A549 (cell line): Measurements from ENCODE around the gene TMCC2. TPM values are rescaled to one million over a fixed set of nuclear protein-coding genes. Genes with fewer than 3 reads are reported as not detected.

Experiments used
- ATAC-seq, 2 experiments: fragments of 200-7000 bp in 1 of 2; fragments of >200 bp in 1 of 2; cut with Nextera tagmentation in 1 of 2; cut with Tn5 transposase in 1 of 2; 3 replicates each; pipeline versions ENCODE4 v1.8.0 to v1.9.1; 2018 to 2020; ENCODE audit warnings: mild to moderate bottlenecking in 1 of 2, moderate library complexity in 1 of 2
- CTCF ChIA-PET: fragments of 300-600 bp; sonication (Branson Sonifier 250); formaldehyde crosslinking; extraction: SDS; loops from one replicate; lab custom pipeline; 2021; ENCODE audit warnings: antibody characterized with exemption, inconsistent platforms; lab: Yijun Ruan, JAX
- POLR2A ChIA-PET: fragments of 350-600 bp; formaldehyde crosslinking; extraction: SDS; loops from one replicate; lab custom pipeline; 2021; ENCODE audit warnings: antibody characterized with exemption, inconsistent platforms; lab: Yijun Ruan, JAX
- DNase-seq, 2 experiments: peaks; one replicate each; pipeline versions ENCODE4 v3.0.0 to v3.0.0-alpha.2; 2011 to 2016; ENCODE audit warnings: low read depth in 1 of 2, low spot score in 1 of 2
- FAIRE-seq: peaks from 2 replicates; lab custom pipeline; 2011; peaks lifted over from hg19 to GRCh38; lab: Jason Lieb, UNC
- H3K27ac ChIP-seq, 2 experiments: fragments of >200 bp; sonication (Bioruptor Twin); formaldehyde crosslinking; 3 replicates each; pipeline ENCODE4 v1.5.1; 2016 to 2017
- H3K4me1 ChIP-seq: fragments of >200 bp; sonication (Bioruptor Twin); formaldehyde crosslinking; 3 replicates; pipeline ENCODE4 v1.6.1; 2016
- H3K4me2 ChIP-seq: fragments of >200 bp; sonication (Bioruptor Twin); formaldehyde crosslinking; 3 replicates; pipeline ENCODE4 v1.6.1; 2016
- H3K4me3 ChIP-seq: fragments of >200 bp; sonication (Bioruptor Twin); formaldehyde crosslinking; 3 replicates; pipeline ENCODE4 v1.5.1; 2016
- H3K9me3 ChIP-seq: fragments of >200 bp; sonication (Bioruptor Twin); formaldehyde crosslinking; 3 replicates; pipeline ENCODE4 v1.6.1; 2016
- ATOH8 ChIP-seq: fragments of 250-450 bp; sonication (Bioruptor Pico); IDR thresholded peaks from 2 replicates; pipeline ENCODE4 v1.5.0; 2020; ENCODE audit warnings: low read depth, mild to moderate bottlenecking, moderate library complexity
- CEBPB ChIP-seq, 2 experiments: fragments of >200 bp in 1 of 2; sonication (Bioruptor Twin) in 1 of 2; formaldehyde crosslinking in 1 of 2; IDR thresholded peaks; 2 replicates each; pipeline ENCODE4 v1.6.1; 2012 to 2016
- CHD4 ChIP-seq: fragments of 200-600 bp; sonication (generic); IDR thresholded peaks from 2 replicates; pipeline ENCODE4 v1.6.1; 2016; ENCODE audit warnings: antibody characterized with exemption, mild to moderate bottlenecking, borderline replicate concordance
- EHMT2 ChIP-seq: fragments of 200-600 bp; sonication (generic); IDR thresholded peaks from 2 replicates; pipeline ENCODE4 v1.6.1; 2016; ENCODE audit warnings: antibody characterized with exemption, low read depth, mild to moderate bottlenecking, moderate library complexity
- EP300 ChIP-seq, 2 experiments: fragments of >200 bp; sonication (Bioruptor Twin); formaldehyde crosslinking; IDR thresholded peaks; 2 replicates in 1 of 2; 3 replicates in 1 of 2; pipeline ENCODE4 v1.6.1; 2016 to 2017
- ESRRA ChIP-seq: fragments of 150-350 bp; IDR thresholded peaks from 2 replicates; pipeline ENCODE4 v1.6.1; 2014; ENCODE audit warnings: mild to moderate bottlenecking, low read length, borderline replicate concordance
- HDAC2 ChIP-seq: fragments of 200-600 bp; sonication (generic); IDR thresholded peaks from 2 replicates; pipeline ENCODE4 v1.6.1; 2016
- HEYL ChIP-seq: fragments of 250-450 bp; sonication (Bioruptor Pico); IDR thresholded peaks from 2 replicates; pipeline ENCODE4 v1.8.0; 2021; ENCODE audit warnings: mild to moderate bottlenecking, moderate library complexity
- HOXA7 ChIP-seq: fragments of 250-450 bp; sonication (Bioruptor Pico); IDR thresholded peaks from 2 replicates; pipeline ENCODE4 v1.5.0; 2020; ENCODE audit warnings: mild to moderate bottlenecking, moderate library complexity
- KDM1A ChIP-seq: fragments of 200-600 bp; sonication (generic); IDR thresholded peaks from 2 replicates; pipeline ENCODE4 v1.6.1; 2016; ENCODE audit warnings: low read depth, mild to moderate bottlenecking
- MAFK ChIP-seq: fragments of 450-650 bp; IDR thresholded peaks from 2 replicates; pipeline ENCODE4 v1.6.1; 2014; ENCODE audit not compliant: partially characterized antibody
- MAZ ChIP-seq: fragments of 150-350 bp; IDR thresholded peaks from 2 replicates; pipeline ENCODE4 v1.6.1; 2014; ENCODE audit warnings: antibody characterized with exemption, low read depth, low read length, borderline replicate concordance
- RARB ChIP-seq: fragments of 250-450 bp; sonication (Bioruptor Pico); IDR thresholded peaks from 2 replicates; pipeline ENCODE4 v1.8.0; 2021; ENCODE audit warnings: mild to moderate bottlenecking, moderate library complexity
- SMC3 ChIP-seq: fragments of >200 bp; sonication (Bioruptor Twin); formaldehyde crosslinking; IDR thresholded peaks from 3 replicates; pipeline ENCODE4 v1.6.1; 2018; ENCODE audit warnings: inconsistent platforms
- TP53 ChIP-seq: fragments of 250-450 bp; sonication (Bioruptor Pico); IDR thresholded peaks from 2 replicates; pipeline ENCODE4 v1.5.0; 2021; ENCODE audit warnings: mild to moderate bottlenecking, moderate library complexity
- WGBS: methylation state at CpG from one replicate; pipeline ENCODE4 v1.1.6; 2017; ENCODE audit errors: missing lambda C conversion rate; 5-methylcytosine and 5-hydroxymethylcytosine counted together
- polyA plus RNA-seq, 4 experiments: library from polyadenylated mRNA; depleted of rRNA in 3 of 4; stranded (reverse); fragments of >200 nt; fragmentation: RNase III in 1 of 4; extraction: RNeasy Plus Mini Kit Qiagen cat#74134 plus additional on column Dnase treatment in 1 of 4; gene quantifications; 2 replicates in 3 of 4; 3 replicates in 1 of 4; pipeline ENCODE4 v1.2.3, GENCODE V29; 2011 to 2017
- TF ChIP-seq, protein P1 (sequence below): fragments of 250-450 bp; sonication (Bioruptor Pico); IDR thresholded peaks from 2 replicates; pipeline ENCODE4 v1.5.0; 2021; ENCODE audit warnings: mild to moderate bottlenecking, moderate library complexity, borderline replicate concordance
- TF ChIP-seq, protein P2 (sequence below): fragments of >200 bp; sonication (Bioruptor Twin); formaldehyde crosslinking; IDR thresholded peaks from 3 replicates; pipeline ENCODE4 v1.5.1; 2016
- TF ChIP-seq, protein P3 (sequence below): fragments of 200-600 bp; sonication (generic); IDR thresholded peaks from 2 replicates; pipeline ENCODE4 v1.6.1; 2016; ENCODE audit warnings: antibody characterized with exemption, mild to moderate bottlenecking, moderate library complexity

The TMCC2 gene
- polyA plus RNA-seq, 2 of the 4 experiments (the other 2 are of a cell fraction): 1.7 to 3.2 TPM

- FAIRE-seq: no peak
- WGBS: 86% methylated on average over 8 of the region's 8 CpGs
These were observed 8.8 kb downstream of the TMCC2 start for GRCh38 chr1:205236526-205236925.

GRCh38 chr1:205236951-205237475 lies 9.3 kb downstream of the TMCC2 start:
- ChIA-PET POLR2A (no interaction called here), CTCF (interaction anchor here (2.7 to 53.3 kb wide), 2 partner anchors 26 to 96 kb away, joined by 9 to 1139 read pairs; no protein-coding TSS in a partner anchor)
- 73% methylated on average over 4 of the region's 4 CpGs for WGBS
- no peaks in the 10 kb centered on the region for H3K9me3 ChIP-seq
- no peak for ATAC-seq
- H3K4me1 ChIP-seq: no peaks in the 10 kb centered on the region
- no peak overlapping the region for H3K4me3 ChIP-seq
- no peak overlapping the region for H3K27ac ChIP-seq
- no peak overlapping the region for H3K4me2 ChIP-seq
- no peak for FAIRE-seq
- no peak for DNase-seq
- TF ChIP-seq MAFK (no peak), MAZ (no peak), ATOH8 (CRISPR knock-in tag) (no peak), RARB (CRISPR knock-in tag) (no peak)
- TF ChIP-seq, protein P1, sequence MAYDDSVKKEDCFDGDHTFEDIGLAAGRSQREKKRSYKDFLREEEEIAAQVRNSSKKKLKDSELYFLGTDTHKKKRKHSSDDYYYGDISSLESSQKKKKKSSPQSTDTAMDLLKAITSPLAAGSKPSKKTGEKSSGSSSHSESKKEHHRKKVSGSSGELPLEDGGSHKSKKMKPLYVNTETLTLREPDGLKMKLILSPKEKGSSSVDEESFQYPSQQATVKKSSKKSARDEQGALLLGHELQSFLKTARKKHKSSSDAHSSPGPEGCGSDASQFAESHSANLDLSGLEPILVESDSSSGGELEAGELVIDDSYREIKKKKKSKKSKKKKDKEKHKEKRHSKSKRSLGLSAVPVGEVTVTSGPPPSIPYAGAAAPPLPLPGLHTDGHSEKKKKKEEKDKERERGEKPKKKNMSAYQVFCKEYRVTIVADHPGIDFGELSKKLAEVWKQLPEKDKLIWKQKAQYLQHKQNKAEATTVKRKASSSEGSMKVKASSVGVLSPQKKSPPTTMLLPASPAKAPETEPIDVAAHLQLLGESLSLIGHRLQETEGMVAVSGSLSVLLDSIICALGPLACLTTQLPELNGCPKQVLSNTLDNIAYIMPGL (CRISPR knock-in tag): no peak
- TF ChIP-seq, protein P2, sequence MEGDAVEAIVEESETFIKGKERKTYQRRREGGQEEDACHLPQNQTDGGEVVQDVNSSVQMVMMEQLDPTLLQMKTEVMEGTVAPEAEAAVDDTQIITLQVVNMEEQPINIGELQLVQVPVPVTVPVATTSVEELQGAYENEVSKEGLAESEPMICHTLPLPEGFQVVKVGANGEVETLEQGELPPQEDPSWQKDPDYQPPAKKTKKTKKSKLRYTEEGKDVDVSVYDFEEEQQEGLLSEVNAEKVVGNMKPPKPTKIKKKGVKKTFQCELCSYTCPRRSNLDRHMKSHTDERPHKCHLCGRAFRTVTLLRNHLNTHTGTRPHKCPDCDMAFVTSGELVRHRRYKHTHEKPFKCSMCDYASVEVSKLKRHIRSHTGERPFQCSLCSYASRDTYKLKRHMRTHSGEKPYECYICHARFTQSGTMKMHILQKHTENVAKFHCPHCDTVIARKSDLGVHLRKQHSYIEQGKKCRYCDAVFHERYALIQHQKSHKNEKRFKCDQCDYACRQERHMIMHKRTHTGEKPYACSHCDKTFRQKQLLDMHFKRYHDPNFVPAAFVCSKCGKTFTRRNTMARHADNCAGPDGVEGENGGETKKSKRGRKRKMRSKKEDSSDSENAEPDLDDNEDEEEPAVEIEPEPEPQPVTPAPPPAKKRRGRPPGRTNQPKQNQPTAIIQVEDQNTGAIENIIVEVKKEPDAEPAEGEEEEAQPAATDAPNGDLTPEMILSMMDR: no peak
- TF ChIP-seq, protein P3, sequence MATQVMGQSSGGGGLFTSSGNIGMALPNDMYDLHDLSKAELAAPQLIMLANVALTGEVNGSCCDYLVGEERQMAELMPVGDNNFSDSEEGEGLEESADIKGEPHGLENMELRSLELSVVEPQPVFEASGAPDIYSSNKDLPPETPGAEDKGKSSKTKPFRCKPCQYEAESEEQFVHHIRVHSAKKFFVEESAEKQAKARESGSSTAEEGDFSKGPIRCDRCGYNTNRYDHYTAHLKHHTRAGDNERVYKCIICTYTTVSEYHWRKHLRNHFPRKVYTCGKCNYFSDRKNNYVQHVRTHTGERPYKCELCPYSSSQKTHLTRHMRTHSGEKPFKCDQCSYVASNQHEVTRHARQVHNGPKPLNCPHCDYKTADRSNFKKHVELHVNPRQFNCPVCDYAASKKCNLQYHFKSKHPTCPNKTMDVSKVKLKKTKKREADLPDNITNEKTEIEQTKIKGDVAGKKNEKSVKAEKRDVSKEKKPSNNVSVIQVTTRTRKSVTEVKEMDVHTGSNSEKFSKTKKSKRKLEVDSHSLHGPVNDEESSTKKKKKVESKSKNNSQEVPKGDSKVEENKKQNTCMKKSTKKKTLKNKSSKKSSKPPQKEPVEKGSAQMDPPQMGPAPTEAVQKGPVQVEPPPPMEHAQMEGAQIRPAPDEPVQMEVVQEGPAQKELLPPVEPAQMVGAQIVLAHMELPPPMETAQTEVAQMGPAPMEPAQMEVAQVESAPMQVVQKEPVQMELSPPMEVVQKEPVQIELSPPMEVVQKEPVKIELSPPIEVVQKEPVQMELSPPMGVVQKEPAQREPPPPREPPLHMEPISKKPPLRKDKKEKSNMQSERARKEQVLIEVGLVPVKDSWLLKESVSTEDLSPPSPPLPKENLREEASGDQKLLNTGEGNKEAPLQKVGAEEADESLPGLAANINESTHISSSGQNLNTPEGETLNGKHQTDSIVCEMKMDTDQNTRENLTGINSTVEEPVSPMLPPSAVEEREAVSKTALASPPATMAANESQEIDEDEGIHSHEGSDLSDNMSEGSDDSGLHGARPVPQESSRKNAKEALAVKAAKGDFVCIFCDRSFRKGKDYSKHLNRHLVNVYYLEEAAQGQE: no peak

More at GRCh38 chr1:205236526-205236925, 8.8 kb downstream of the TMCC2 start:
- no peak overlapping the region for H3K27ac ChIP-seq
- H3K9me3 ChIP-seq: no peaks in the 10 kb centered on the region
- H3K4me2 ChIP-seq: no peak overlapping the region
- ChIA-PET CTCF (interaction anchor here (1.6 to 53.3 kb wide), 4 partner anchors 26 to 175 kb away, joined by 3 to 1139 read pairs (median 8); no protein-coding TSS in a partner anchor), POLR2A (no interaction called here)
- DNase-seq: no peak
- no peak for TF ChIP-seq EHMT2
- TF ChIP-seq KDM1A: no peak
- no peak for TF ChIP-seq TP53 (CRISPR knock-in tag)
- TF ChIP-seq CEBPB (IDR thresholded peaks at IDR 0.05): no peak
- TF ChIP-seq HOXA7 (CRISPR knock-in tag): no peak
- TF ChIP-seq EP300 (IDR thresholded peaks at IDR 0.05): no peak
- TF ChIP-seq MAZ: no peak
- no peak for TF ChIP-seq SMC3
- TF ChIP-seq CHD4: no peak
- TF ChIP-seq ESRRA: no peak
- TF ChIP-seq, protein P2: no peak
- TF ChIP-seq HEYL (CRISPR knock-in tag): no peak
- no peak for TF ChIP-seq ATOH8 (CRISPR knock-in tag)
- no peak for TF ChIP-seq HDAC2
- H3K4me1 ChIP-seq: no peaks in the 10 kb centered on the region
- no peak for ATAC-seq
- no peak overlapping the region for H3K4me3 ChIP-seq
